ENCODE measurements around the gene MAPK4.

MAPK4 gene

GRCh38 chr18:50747849-50748242 is 188.0 kb downstream of the MAPK4 start:
- H3K4me3 ChIP-seq (ENCODE audit: severe bottlenecking), result no peak overlapping the region
- TF ChIP-seq, protein P1, sequence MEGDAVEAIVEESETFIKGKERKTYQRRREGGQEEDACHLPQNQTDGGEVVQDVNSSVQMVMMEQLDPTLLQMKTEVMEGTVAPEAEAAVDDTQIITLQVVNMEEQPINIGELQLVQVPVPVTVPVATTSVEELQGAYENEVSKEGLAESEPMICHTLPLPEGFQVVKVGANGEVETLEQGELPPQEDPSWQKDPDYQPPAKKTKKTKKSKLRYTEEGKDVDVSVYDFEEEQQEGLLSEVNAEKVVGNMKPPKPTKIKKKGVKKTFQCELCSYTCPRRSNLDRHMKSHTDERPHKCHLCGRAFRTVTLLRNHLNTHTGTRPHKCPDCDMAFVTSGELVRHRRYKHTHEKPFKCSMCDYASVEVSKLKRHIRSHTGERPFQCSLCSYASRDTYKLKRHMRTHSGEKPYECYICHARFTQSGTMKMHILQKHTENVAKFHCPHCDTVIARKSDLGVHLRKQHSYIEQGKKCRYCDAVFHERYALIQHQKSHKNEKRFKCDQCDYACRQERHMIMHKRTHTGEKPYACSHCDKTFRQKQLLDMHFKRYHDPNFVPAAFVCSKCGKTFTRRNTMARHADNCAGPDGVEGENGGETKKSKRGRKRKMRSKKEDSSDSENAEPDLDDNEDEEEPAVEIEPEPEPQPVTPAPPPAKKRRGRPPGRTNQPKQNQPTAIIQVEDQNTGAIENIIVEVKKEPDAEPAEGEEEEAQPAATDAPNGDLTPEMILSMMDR (IDR thresholded peaks at IDR 0.05; ENCODE audit: poor library complexity, severe bottlenecking), result no peak
- H3K36me3 ChIP-seq (ENCODE audit: low read depth), result no peaks in the 10 kb centered on the region
- no peaks in the 10 kb centered on the region for H3K27me3 ChIP-seq (ENCODE audit: insufficient read depth, poor library complexity, severe bottlenecking)
- no peaks in the 10 kb centered on the region for H3K4me1 ChIP-seq (ENCODE audit: insufficient read depth, poor library complexity, severe bottlenecking)
- DNase-seq (ENCODE audit: low spot score) (no peak), ATAC-seq (ENCODE audit: low read depth) (no peak)
- no peaks in the 10 kb centered on the region for H3K9me3 ChIP-seq (ENCODE audit: severe bottlenecking)
- no peak overlapping the region for H3K27ac ChIP-seq (ENCODE audit: poor library complexity, severe bottlenecking)

- no peaks in the 10 kb centered on the region for H3K4me1 ChIP-seq (ENCODE audit: insufficient read depth, poor library complexity, severe bottlenecking)
- DNase-seq (ENCODE audit: low spot score), result no peak
- no peak for ATAC-seq (ENCODE audit: low read depth)
- no peaks in the 10 kb centered on the region for H3K27me3 ChIP-seq (ENCODE audit: insufficient read depth, poor library complexity, severe bottlenecking)
- no peak overlapping the region for H3K27ac ChIP-seq (ENCODE audit: poor library complexity, severe bottlenecking)
- no peaks in the 10 kb centered on the region for H3K36me3 ChIP-seq (ENCODE audit: low read depth)
- TF ChIP-seq, protein P1 (IDR thresholded peaks at IDR 0.05; ENCODE audit: poor library complexity, severe bottlenecking), result no peak
- no peaks in the 10 kb centered on the region for H3K9me3 ChIP-seq (ENCODE audit: severe bottlenecking)
- no peak overlapping the region for H3K4me3 ChIP-seq (ENCODE audit: severe bottlenecking)
These were observed 188.6 kb downstream of the MAPK4 start for GRCh38 chr18:50748243-50749229.

DNA sequence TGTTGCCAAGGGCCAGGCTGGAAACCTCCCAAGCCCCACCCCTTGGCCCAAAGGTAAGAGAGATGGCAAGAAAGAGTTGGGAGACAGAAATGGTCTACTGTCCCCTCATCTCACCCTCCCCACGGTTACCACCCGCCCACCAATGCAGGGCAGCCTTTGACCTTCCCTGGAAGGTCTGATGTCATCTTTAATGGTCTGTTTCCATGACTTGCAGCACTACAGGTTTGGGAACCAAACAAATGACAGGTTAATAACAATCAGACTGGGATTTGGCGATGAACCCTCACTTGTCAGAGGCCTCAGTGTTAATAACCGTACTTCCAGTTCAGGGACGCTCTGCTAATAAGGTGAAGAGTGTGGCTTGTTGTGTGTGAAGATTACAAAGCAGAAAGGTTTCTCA is 189.5 kb downstream of the MAPK4 start:
- Histone ChIP-seq H3K4me1 (ENCODE audit: insufficient read depth, poor library complexity, severe bottlenecking) (no peaks in the 10 kb centered on the region), H3K4me3 (ENCODE audit: severe bottlenecking) (no peak overlapping the region), H3K27me3 (ENCODE audit: insufficient read depth, poor library complexity, severe bottlenecking) (no peaks in the 10 kb centered on the region), H3K9me3 (ENCODE audit: severe bottlenecking) (no peaks in the 10 kb centered on the region), H3K27ac (ENCODE audit: poor library complexity, severe bottlenecking) (no peak overlapping the region), H3K36me3 (ENCODE audit: low read depth) (no peaks in the 10 kb centered on the region)
- DNase-seq (ENCODE audit: low spot score), result no peak
- no peak for ATAC-seq (ENCODE audit: low read depth)
- TF ChIP-seq, protein P1 (IDR thresholded peaks at IDR 0.05; ENCODE audit: poor library complexity, severe bottlenecking), result no peak

- TF ChIP-seq, protein P1 (IDR thresholded peaks at IDR 0.05; ENCODE audit: poor library complexity, severe bottlenecking), result no peak
- H3K27me3 ChIP-seq (ENCODE audit: insufficient read depth, poor library complexity, severe bottlenecking), result no peaks in the 10 kb centered on the region
- H3K4me1 ChIP-seq (ENCODE audit: insufficient read depth, poor library complexity, severe bottlenecking), result no peaks in the 10 kb centered on the region
- H3K36me3 ChIP-seq (ENCODE audit: low read depth), result no peaks in the 10 kb centered on the region
- H3K9me3 ChIP-seq (ENCODE audit: severe bottlenecking), result no peaks in the 10 kb centered on the region
- H3K27ac ChIP-seq (ENCODE audit: poor library complexity, severe bottlenecking), result no peak overlapping the region
- DNase-seq (ENCODE audit: low spot score) (no peak), ATAC-seq (ENCODE audit: low read depth) (no peak)
- H3K4me3 ChIP-seq (ENCODE audit: severe bottlenecking), result no peak overlapping the region
These were observed 190.1 kb downstream of the MAPK4 start for GRCh38 chr18:50749945-50750344.

DNA sequence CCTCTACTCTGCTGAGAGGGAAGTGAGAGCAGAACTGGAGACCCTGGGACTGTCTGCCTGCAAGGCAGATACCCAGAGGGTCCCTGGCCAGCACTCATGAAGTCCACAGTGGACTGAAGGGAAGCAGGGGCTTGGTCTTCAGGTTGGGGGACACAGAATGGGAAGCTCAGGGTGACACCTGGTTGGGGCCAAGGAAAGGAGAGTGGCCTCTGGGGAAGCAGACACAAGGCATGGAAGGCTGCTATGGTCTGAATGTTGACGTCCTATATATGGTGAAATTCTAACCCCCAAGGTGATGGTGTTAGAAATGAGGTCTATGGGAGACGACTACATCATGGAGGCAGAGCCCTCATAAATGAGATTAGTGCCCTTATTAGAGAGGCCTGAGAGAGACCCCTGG is 190.7 kb downstream of the MAPK4 start:
- H3K4me3 ChIP-seq (ENCODE audit: severe bottlenecking), result no peak overlapping the region
- TF ChIP-seq, protein P1 (IDR thresholded peaks at IDR 0.05; ENCODE audit: poor library complexity, severe bottlenecking), result no peak
- H3K4me1 ChIP-seq (ENCODE audit: insufficient read depth, poor library complexity, severe bottlenecking), result no peaks in the 10 kb centered on the region
- no peak overlapping the region for H3K27ac ChIP-seq (ENCODE audit: poor library complexity, severe bottlenecking)
- no peak for DNase-seq (ENCODE audit: low spot score)
- no peaks in the 10 kb centered on the region for H3K36me3 ChIP-seq (ENCODE audit: low read depth)
- H3K9me3 ChIP-seq (ENCODE audit: severe bottlenecking), result no peaks in the 10 kb centered on the region
- H3K27me3 ChIP-seq (ENCODE audit: insufficient read depth, poor library complexity, severe bottlenecking), result no peaks in the 10 kb centered on the region
- no peak for ATAC-seq (ENCODE audit: low read depth)

Measured in RWPE2 (cell line).